Stimulated activated CD4-positive, alpha-beta T cell treated with anti-CD3 and anti-CD28 coated beads, Interleukin-4, amount 100 ng/mL, for 4 hours (primary cell): Measurements from ENCODE around the gene VCX2.
"Not testable (repeated sequence)": the region's sequence is repeated elsewhere in the genome, so short reads cannot be mapped to it uniquely, and the experiment has no call there.

ENCODE experiments used
- DNase-seq, 2 experiments: peaks; one replicate each; pipeline ENCODE4 v3.0.0-alpha.2; 2020

The VCX2 gene

GRCh38 chrX:8171169-8171568 lies at the start of gene VCX2:
Gene VCX2, minus strand, starts transcription at chrX:8171267. Its CDS starts 624 bp downstream, at chrX:8170643.
- DNase-seq = not testable (repeated sequence)

- DNase-seq = no peak
Observed at GRCh38 chrX:8204943-8205342, 33.9 kb upstream of the VCX2 start.

GRCh38 chrX:8204169-8204935 lies 33.3 kb upstream of the VCX2 start:
- DNase-seq = no peak

GRCh38 chrX:8201896-8202331 lies 30.8 kb upstream of the VCX2 start:
- DNase-seq = no peak

- DNase-seq = no peak
Observed at GRCh38 chrX:8196776-8197175, 25.7 kb upstream of the VCX2 start.

- no peak for DNase-seq
Observed at GRCh38 chrX:8194216-8194615, 23.1 kb upstream of the VCX2 start.

GRCh38 chrX:8192276-8192675 lies 21.2 kb upstream of the VCX2 start:
- no peak for DNase-seq

GRCh38 chrX:8191022-8191421 lies 20.0 kb upstream of the VCX2 start:
- DNase-seq = no peak

GRCh38 chrX:8190341-8190830 lies 19.3 kb upstream of the VCX2 start:
- DNase-seq = no peak

GRCh38 chrX:8189096-8189830 lies 18.2 kb upstream of the VCX2 start:
- DNase-seq = no peak

GRCh38 chrX:8183346-8183745 lies 12.3 kb upstream of the VCX2 start:
- DNase-seq = no peak

- no peak for DNase-seq
Observed at GRCh38 chrX:8179656-8180055, 8.6 kb upstream of the VCX2 start.

GRCh38 chrX:8154011-8154410 lies 17.1 kb downstream of the VCX2 start:
- DNase-seq = not testable (repeated sequence)

- DNase-seq = no peak
Observed at GRCh38 chrX:8147226-8147625, 23.8 kb downstream of the VCX2 start.

- DNase-seq = no peak
Observed at GRCh38 chrX:8144925-8145324, 26.1 kb downstream of the VCX2 start.

- DNase-seq = no peak
Observed at GRCh38 chrX:8141896-8142295, 29.2 kb downstream of the VCX2 start.

- no peak for DNase-seq
Observed at GRCh38 chrX:8140986-8141744, 29.9 kb downstream of the VCX2 start.

- DNase-seq = no peak
Observed at GRCh38 chrX:8139716-8140115, 31.4 kb downstream of the VCX2 start.

- no peak for DNase-seq
Observed at GRCh38 chrX:8138252-8138651, 32.8 kb downstream of the VCX2 start.

- no peak for DNase-seq
Observed at GRCh38 chrX:8126648-8127047, 44.4 kb downstream of the VCX2 start.

GRCh38 chrX:8126092-8126491 lies 45.0 kb downstream of the VCX2 start:
- no peak for DNase-seq

- DNase-seq = no peak
Observed at GRCh38 chrX:8125566-8125965, 45.5 kb downstream of the VCX2 start.

GRCh38 chrX:8122538-8122937 lies 48.5 kb downstream of the VCX2 start:
- DNase-seq = no peak
